K562 (cell line): Measurements from ENCODE around the gene PAIP2. TPM values are rescaled to one million over a fixed set of nuclear protein-coding genes. Genes with fewer than 3 reads are reported as not detected.

Experiments
- CREB1 ChIP-seq, 2 experiments: sonication (generic) in 1 of 2; formaldehyde crosslinking in 1 of 2; IDR thresholded peaks; 2 replicates each; pipeline versions ENCODE4 v1.6.1 to v1.8.0; 2012 to 2022; ENCODE audit warnings: inconsistent platforms in 1 of 2, mild to moderate bottlenecking in 1 of 2, missing genetic modification reagents in 1 of 2, moderate library complexity in 1 of 2
- FOXK1 ChIP-seq: sonication (generic); formaldehyde crosslinking; IDR thresholded peaks from 2 replicates; pipeline ENCODE4 v1.8.0; 2022; ENCODE audit warnings: missing genetic modification reagents, mild to moderate bottlenecking, borderline replicate concordance
- FOXO4 ChIP-seq: fragments of 450-650 bp; formaldehyde crosslinking; IDR thresholded peaks from 2 replicates; pipeline ENCODE4 v1.4.0; 2020; ENCODE audit warnings: mild to moderate bottlenecking, moderate library complexity
- HIVEP1 ChIP-seq: fragments of 250-450 bp; sonication (Bioruptor Pico); IDR thresholded peaks from 2 replicates; pipeline ENCODE4 v1.4.0; 2020; ENCODE audit warnings: mild to moderate bottlenecking
- MED1 ChIP-seq: sonication (generic); formaldehyde crosslinking; IDR thresholded peaks from 2 replicates; pipeline ENCODE4 v1.8.1; 2023; ENCODE audit warnings: missing genetic modification reagents, borderline replicate concordance
- MLX ChIP-seq, 2 experiments: fragments of 450-650 bp in 1 of 2; sonication (generic) in 1 of 2; formaldehyde crosslinking; conservative IDR thresholded peaks; 2 replicates each; pipeline versions ENCODE4 v1.4.0 to v1.8.1; 2020 to 2022; ENCODE audit warnings: mild to moderate bottlenecking in 1 of 2, missing genetic modification reagents in 1 of 2
- NUFIP1 ChIP-seq: fragments of 450-650 bp; IDR thresholded peaks from 2 replicates; pipeline ENCODE4 v1.6.1; 2018; ENCODE audit not compliant: partially characterized antibody
- PHF21A ChIP-seq: fragments of 450-650 bp; IDR thresholded peaks from 2 replicates; pipeline ENCODE4 v1.6.1; 2017; ENCODE audit warnings: low read depth, borderline replicate concordance
- PYGO2 ChIP-seq: fragments of 450-650 bp; IDR thresholded peaks from 2 replicates; pipeline ENCODE4 v1.6.1; 2016; ENCODE audit warnings: mild to moderate bottlenecking, missing genetic modification characterization, moderate library complexity, missing compliant biosample characterization
- TRIM25 ChIP-seq: fragments of 450-650 bp; IDR thresholded peaks from 2 replicates; pipeline ENCODE4 v1.7.0; 2016; ENCODE audit warnings: borderline replicate concordance
- UBTF ChIP-seq, 2 experiments: IDR thresholded peaks; 2 replicates each; pipeline ENCODE4 v1.6.1; 2012; ENCODE audit warnings: improper control_type of control experiment in 2 of 2, low read depth in 2 of 2, low read length in 2 of 2, borderline replicate concordance in 1 of 2
- ZBTB49 ChIP-seq: sonication (generic); formaldehyde crosslinking; IDR thresholded peaks from 2 replicates; pipeline ENCODE4 v1.8.0; 2022; ENCODE audit warnings: missing genetic modification reagents, mild to moderate bottlenecking, borderline replicate concordance
- ZNF592 ChIP-seq: fragments of 450-650 bp; IDR thresholded peaks from 2 replicates; pipeline ENCODE4 v1.6.1; 2017; ENCODE audit warnings: antibody characterized with exemption, mild to moderate bottlenecking
- polyA plus RNA-seq, 8 experiments: library from polyadenylated mRNA; depleted of rRNA in 4 of 8; stranded (reverse) in 5 of 8; unstranded in 3 of 8; fragments of >200 nt; fragmentation: Nextera tagmentation in 2 of 8; fragmentation: Illumina TruSeq in 1 of 8; extraction: Ambion mirVana in 2 of 8; extraction: Trizol in 1 of 8; gene quantifications; 2 replicates each; pipeline versions ENCODE4 v1.2.1 to v1.2.3, GENCODE V29; 2011 to 2014; ENCODE audit warnings: inconsistent platforms in 1 of 8, missing spikeins in 1 of 8
- total RNA-seq, 7 experiments: library from RNA; depleted of rRNA in 6 of 7; stranded (reverse); fragments of >200 nt in 6 of 7; fragmentation: Illumina TruSeq in 2 of 7; extraction: Trizol in 2 of 7; gene quantifications; 2 replicates each; pipeline versions ENCODE4 v1.2.1 to v1.2.3, GENCODE V29; 2011 to 2021; ENCODE audit warnings: low replicate concordance in 1 of 7

Gene PAIP2
- total and polyA plus RNA-seq, 9 of the 15 experiments (the other 6 are each of a cell fraction or from before 2014, with no cell fraction given) = 78.3 to 187 (median 128) TPM

GRCh38 chr5:139293202-139293506 is 48.5 kb upstream of the PAIP2 start (continued):
- TF ChIP-seq TRIM25 (no peak), HIVEP1 (CRISPR knock-in tag) (no peak), MED1 (no peak), UBTF (IDR thresholded peaks at IDR 0.05; ENCODE audit: borderline replicate concordance in 1 of 2, low read depth in 2 of 2, low read length in 2 of 2) (no peak), NUFIP1 (no peak), PHF21A (no peak), ZNF592 (peak; percentile 56; the same call in 1 of the 2 replicates), FOXO4 (CRISPR knock-in tag) (no peak), MLX (CRISPR knock-in tag; conservative IDR thresholded peaks at IDR 0.05) (no peak), FOXK1 (CRISPR knock-in tag) (0 out of 2 replicates have a peak, but pooled peaks have one; percentile 5), PYGO2 (no peak), ZBTB49 (CRISPR knock-in tag) (no peak), CREB1 (IDR thresholded peaks at IDR 0.05) (no peak), CREB1 (CRISPR knock-in tag; IDR thresholded peaks at IDR 0.05) (no peak)
